ENCODE results near the gene DSC1.
"Not testable (repeated sequence)": the region's sequence is repeated elsewhere in the genome, so short reads cannot be mapped to it uniquely, and the experiment has no call there.

DSC1 gene

DNA sequence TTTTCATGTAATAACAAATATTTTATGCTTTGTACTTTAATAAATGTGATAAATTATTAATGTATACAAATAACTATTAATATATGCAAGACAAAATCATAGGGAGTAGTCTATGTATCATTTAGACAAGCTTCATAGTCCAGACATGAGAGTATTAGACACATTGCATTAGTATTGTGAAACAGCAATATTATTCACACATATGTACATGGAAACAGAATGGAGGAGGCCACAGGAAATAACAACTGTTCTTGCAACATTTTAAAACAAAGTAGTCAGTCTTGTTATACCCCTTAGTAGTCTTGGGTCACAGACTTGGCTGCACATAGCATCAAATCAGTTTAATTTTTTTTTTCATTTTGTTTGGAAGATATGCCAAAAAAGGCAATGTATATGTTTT, 15.8 kb downstream of the DSC1 start:
- H3K4me3 ChIP-seq (ENCODE audit: extremely low read depth, insufficient read depth, low read length, poor library complexity, severe bottlenecking) = no peak overlapping the region
- H3K36me3 ChIP-seq (ENCODE audit: control insufficient read depth, insufficient read depth, low read length) = no peaks in the 10 kb centered on the region
- H3K9me3 ChIP-seq (ENCODE audit: control insufficient read depth, low read length) = no peaks in the 10 kb centered on the region
- H3K27ac ChIP-seq (ENCODE audit: low read depth, low read length, severe bottlenecking) = no peak overlapping the region
- no peaks in the 10 kb centered on the region for H3K4me1 ChIP-seq (ENCODE audit: control insufficient read depth, insufficient read depth, low read length, poor library complexity, severe bottlenecking)

- Histone ChIP-seq H3K36me3 (ENCODE audit: control insufficient read depth, insufficient read depth, low read length) (no peaks in the 10 kb centered on the region), H3K4me1 (ENCODE audit: control insufficient read depth, insufficient read depth, low read length, poor library complexity, severe bottlenecking) (no peaks in the 10 kb centered on the region), H3K9me3 (ENCODE audit: control insufficient read depth, low read length) (no peaks in the 10 kb centered on the region), H3K4me3 (ENCODE audit: extremely low read depth, insufficient read depth, low read length, poor library complexity, severe bottlenecking) (no peak overlapping the region), H3K27ac (ENCODE audit: low read depth, low read length, severe bottlenecking) (no peak overlapping the region)
- no CpG with 5 or more reads among the region's 3 CpGs for WGBS, 2 experiments (ENCODE audit: insufficient coverage in 2 of 2)
Observed at GRCh38 chr18:31143025-31143424, 19.6 kb downstream of the DSC1 start.

- H3K27ac ChIP-seq (ENCODE audit: low read depth, low read length, severe bottlenecking) = no peak overlapping the region
- no peaks in the 10 kb centered on the region for H3K36me3 ChIP-seq (ENCODE audit: control insufficient read depth, insufficient read depth, low read length)
- no peak overlapping the region for H3K4me3 ChIP-seq (ENCODE audit: extremely low read depth, insufficient read depth, low read length, poor library complexity, severe bottlenecking)
- no CpG with 5 or more reads among the region's 1 CpG for WGBS, 2 experiments (ENCODE audit: insufficient coverage in 2 of 2)
- H3K9me3 ChIP-seq (ENCODE audit: control insufficient read depth, low read length) = no peaks in the 10 kb centered on the region
- H3K4me1 ChIP-seq (ENCODE audit: control insufficient read depth, insufficient read depth, low read length, poor library complexity, severe bottlenecking) = no peaks in the 10 kb centered on the region
Observed at GRCh38 chr18:31138709-31139108, 23.9 kb downstream of the DSC1 start.

GRCh38 chr18:31134988-31135529, 27.6 kb downstream of the DSC1 start:
- H3K36me3 ChIP-seq (ENCODE audit: control insufficient read depth, insufficient read depth, low read length) = no peaks in the 10 kb centered on the region
- H3K4me3 ChIP-seq (ENCODE audit: extremely low read depth, insufficient read depth, low read length, poor library complexity, severe bottlenecking) = no peak overlapping the region
- WGBS, 2 experiments (ENCODE audit: insufficient coverage in 2 of 2) = 84 to 97% methylated on average over 4 of the region's 4 CpGs
- no peak overlapping the region for H3K27ac ChIP-seq (ENCODE audit: low read depth, low read length, severe bottlenecking)
- H3K4me1 ChIP-seq (ENCODE audit: control insufficient read depth, insufficient read depth, low read length, poor library complexity, severe bottlenecking) = no peaks in the 10 kb centered on the region
- no peaks in the 10 kb centered on the region for H3K9me3 ChIP-seq (ENCODE audit: control insufficient read depth, low read length)

GRCh38 chr18:31129398-31130115, 33.1 kb downstream of the DSC1 start:
- H3K27ac ChIP-seq (ENCODE audit: low read depth, low read length, severe bottlenecking) = no peak overlapping the region
- no peaks in the 10 kb centered on the region for H3K4me1 ChIP-seq (ENCODE audit: control insufficient read depth, insufficient read depth, low read length, poor library complexity, severe bottlenecking)
- H3K36me3 ChIP-seq (ENCODE audit: control insufficient read depth, insufficient read depth, low read length) = no peaks in the 10 kb centered on the region
- no peak overlapping the region for H3K4me3 ChIP-seq (ENCODE audit: extremely low read depth, insufficient read depth, low read length, poor library complexity, severe bottlenecking)
- WGBS, 2 experiments (ENCODE audit: insufficient coverage in 2 of 2) = 100% methylated on average over 1 of the region's 1 CpG; no CpG with 5 or more reads in 1 of the 2 experiments
- H3K9me3 ChIP-seq (ENCODE audit: control insufficient read depth, low read length) = no peaks in the 10 kb centered on the region

- H3K27ac ChIP-seq (ENCODE audit: low read depth, low read length, severe bottlenecking) = no peak overlapping the region
- 100% methylated on average over 1 of the region's 1 CpG for WGBS, 2 experiments (ENCODE audit: insufficient coverage in 2 of 2)
- no peaks in the 10 kb centered on the region for H3K9me3 ChIP-seq (ENCODE audit: control insufficient read depth, low read length)
- H3K4me3 ChIP-seq (ENCODE audit: extremely low read depth, insufficient read depth, low read length, poor library complexity, severe bottlenecking) = no peak overlapping the region
- no peaks in the 10 kb centered on the region for H3K4me1 ChIP-seq (ENCODE audit: control insufficient read depth, insufficient read depth, low read length, poor library complexity, severe bottlenecking)
- H3K36me3 ChIP-seq (ENCODE audit: control insufficient read depth, insufficient read depth, low read length) = no peaks in the 10 kb centered on the region
Observed at GRCh38 chr18:31125878-31126277, 36.8 kb downstream of the DSC1 start.

GRCh38 chr18:31123125-31123524, 39.5 kb downstream of the DSC1 start:
- H3K4me3 ChIP-seq (ENCODE audit: extremely low read depth, insufficient read depth, low read length, poor library complexity, severe bottlenecking); H3K36me3 ChIP-seq (ENCODE audit: control insufficient read depth, insufficient read depth, low read length); H3K27ac ChIP-seq (ENCODE audit: low read depth, low read length, severe bottlenecking); H3K9me3 ChIP-seq (ENCODE audit: control insufficient read depth, low read length); H3K4me1 ChIP-seq (ENCODE audit: control insufficient read depth, insufficient read depth, low read length, poor library complexity, severe bottlenecking): not testable (repeated sequence)
- no CpG with 5 or more reads among the region's 2 CpGs for WGBS, 2 experiments (ENCODE audit: insufficient coverage in 2 of 2)

DNA sequence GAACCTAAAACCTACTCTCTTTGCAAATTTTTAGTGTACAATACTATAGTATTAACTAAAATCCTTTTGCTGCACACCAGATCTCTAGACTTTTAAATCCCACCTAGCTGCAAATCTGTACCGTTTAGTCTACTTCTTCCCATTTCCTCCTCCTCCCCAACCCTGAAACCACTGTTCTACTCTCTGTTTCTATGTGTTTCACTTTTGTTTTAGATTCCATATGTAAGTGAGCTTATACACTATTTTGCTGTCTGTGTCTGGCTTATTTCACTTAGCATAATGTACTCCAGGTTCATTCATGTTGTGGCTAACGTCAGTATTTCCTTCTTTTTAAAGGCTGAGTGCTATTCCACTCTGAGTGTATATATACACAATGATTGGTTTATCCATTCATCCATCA, 42.1 kb downstream of the DSC1 start:
- H3K4me3 ChIP-seq (ENCODE audit: extremely low read depth, insufficient read depth, low read length, poor library complexity, severe bottlenecking) = no peak overlapping the region
- 60% methylated on average over 1 of the region's 2 CpGs; no CpG with 5 or more reads in 1 of the 2 experiments for WGBS, 2 experiments (ENCODE audit: insufficient coverage in 2 of 2)
- no peak overlapping the region for H3K27ac ChIP-seq (ENCODE audit: low read depth, low read length, severe bottlenecking)
- H3K36me3 ChIP-seq (ENCODE audit: control insufficient read depth, insufficient read depth, low read length) = no peaks in the 10 kb centered on the region
- no peaks in the 10 kb centered on the region for H3K9me3 ChIP-seq (ENCODE audit: control insufficient read depth, low read length)
- no peaks in the 10 kb centered on the region for H3K4me1 ChIP-seq (ENCODE audit: control insufficient read depth, insufficient read depth, low read length, poor library complexity, severe bottlenecking)

DNA sequence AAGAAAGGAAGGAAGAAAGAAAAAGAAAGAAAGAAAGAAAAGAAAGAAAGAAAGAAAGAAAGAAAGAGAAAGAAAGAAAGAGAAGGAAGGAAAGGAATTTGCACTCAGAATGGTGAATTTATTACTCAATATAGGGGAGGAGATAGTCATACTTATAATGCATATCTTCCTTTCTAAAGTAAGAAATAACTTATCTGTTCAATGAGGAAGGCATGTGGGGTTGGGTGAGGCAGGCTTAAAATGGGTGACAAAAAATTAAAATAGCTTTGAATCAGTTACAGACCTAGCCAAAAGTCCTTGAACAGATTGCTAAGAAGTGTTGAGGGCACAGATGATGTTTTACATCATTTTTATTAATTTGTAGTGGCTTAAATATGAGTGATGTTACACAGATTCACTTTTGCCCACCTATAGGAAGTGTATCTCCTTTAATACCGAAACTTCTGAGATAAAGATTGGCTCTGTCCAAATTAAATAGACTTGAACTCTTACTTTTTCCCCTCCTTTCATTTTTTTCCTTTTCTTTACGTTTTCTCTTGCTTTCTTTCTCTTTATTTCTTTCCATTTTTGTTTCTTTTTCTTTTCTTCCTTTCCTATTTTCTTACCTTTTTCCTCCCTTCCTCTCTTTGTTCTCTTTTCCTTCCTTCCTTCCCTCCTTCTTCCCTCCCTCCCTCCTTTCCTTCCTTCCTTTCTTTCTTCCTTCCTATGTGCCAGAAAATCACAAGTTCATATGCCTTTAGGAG, 45.6 kb downstream of the DSC1 start:
- no peak overlapping the region for H3K27ac ChIP-seq (ENCODE audit: low read depth, low read length, severe bottlenecking)
- no peaks in the 10 kb centered on the region for H3K4me1 ChIP-seq (ENCODE audit: control insufficient read depth, insufficient read depth, low read length, poor library complexity, severe bottlenecking)
- no peaks in the 10 kb centered on the region for H3K36me3 ChIP-seq (ENCODE audit: control insufficient read depth, insufficient read depth, low read length)
- H3K9me3 ChIP-seq (ENCODE audit: control insufficient read depth, low read length) = no peaks in the 10 kb centered on the region
- WGBS, 2 experiments (ENCODE audit: insufficient coverage in 2 of 2) = 90 to 94% methylated on average over 2 of the region's 2 CpGs
- no peak overlapping the region for H3K4me3 ChIP-seq (ENCODE audit: extremely low read depth, insufficient read depth, low read length, poor library complexity, severe bottlenecking)

DNA sequence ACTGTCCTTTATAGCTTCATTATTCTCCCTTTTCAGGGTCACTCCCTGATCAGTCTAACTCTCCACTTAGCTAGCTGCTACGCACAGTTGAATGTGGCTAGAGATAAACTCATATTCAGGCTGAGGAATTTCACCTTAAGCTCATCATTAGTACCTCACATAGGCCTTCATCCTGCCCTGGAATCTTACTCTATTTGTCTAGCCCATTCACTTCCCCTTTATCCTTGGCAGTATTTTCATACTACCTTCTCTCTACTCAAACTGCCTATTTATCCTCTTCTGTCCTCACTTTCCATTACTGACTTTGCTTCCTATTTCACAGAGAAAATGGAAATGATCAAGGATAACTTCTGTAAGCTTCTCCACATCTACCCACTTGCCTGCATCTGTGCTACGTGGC, 49.9 kb downstream of the DSC1 start:
- Histone ChIP-seq H3K4me1 (ENCODE audit: control insufficient read depth, insufficient read depth, low read length, poor library complexity, severe bottlenecking) (no peaks in the 10 kb centered on the region), H3K36me3 (ENCODE audit: control insufficient read depth, insufficient read depth, low read length) (no peaks in the 10 kb centered on the region), H3K9me3 (ENCODE audit: control insufficient read depth, low read length) (no peaks in the 10 kb centered on the region), H3K27ac (ENCODE audit: low read depth, low read length, severe bottlenecking) (no peak overlapping the region), H3K4me3 (ENCODE audit: extremely low read depth, insufficient read depth, low read length, poor library complexity, severe bottlenecking) (no peak overlapping the region)
- WGBS, 2 experiments (ENCODE audit: insufficient coverage in 2 of 2) = 100% methylated on average over 2 of the region's 2 CpGs; no CpG with 5 or more reads in 1 of the 2 experiments

GRCh38 chr18:31105733-31106132, 56.9 kb downstream of the DSC1 start:
- no CpG with 5 or more reads among the region's 3 CpGs for WGBS, 2 experiments (ENCODE audit: insufficient coverage in 2 of 2)
- H3K4me1 ChIP-seq (ENCODE audit: control insufficient read depth, insufficient read depth, low read length, poor library complexity, severe bottlenecking) = peaks cover 3% of the 10 kb centered on the region
- H3K27ac ChIP-seq (ENCODE audit: low read depth, low read length, severe bottlenecking) = no peak overlapping the region
- H3K9me3 ChIP-seq (ENCODE audit: control insufficient read depth, low read length) = no peaks in the 10 kb centered on the region
- no peak overlapping the region for H3K4me3 ChIP-seq (ENCODE audit: extremely low read depth, insufficient read depth, low read length, poor library complexity, severe bottlenecking)
- no peaks in the 10 kb centered on the region for H3K36me3 ChIP-seq (ENCODE audit: control insufficient read depth, insufficient read depth, low read length)

Data from mesodermal cell (in vitro differentiated cells).